ENCODE data around the gene GAREM2.
A peak's percentile ranks its signal among the peaks of the same experiment; 100 is the strongest.

Gene GAREM2

DNA sequence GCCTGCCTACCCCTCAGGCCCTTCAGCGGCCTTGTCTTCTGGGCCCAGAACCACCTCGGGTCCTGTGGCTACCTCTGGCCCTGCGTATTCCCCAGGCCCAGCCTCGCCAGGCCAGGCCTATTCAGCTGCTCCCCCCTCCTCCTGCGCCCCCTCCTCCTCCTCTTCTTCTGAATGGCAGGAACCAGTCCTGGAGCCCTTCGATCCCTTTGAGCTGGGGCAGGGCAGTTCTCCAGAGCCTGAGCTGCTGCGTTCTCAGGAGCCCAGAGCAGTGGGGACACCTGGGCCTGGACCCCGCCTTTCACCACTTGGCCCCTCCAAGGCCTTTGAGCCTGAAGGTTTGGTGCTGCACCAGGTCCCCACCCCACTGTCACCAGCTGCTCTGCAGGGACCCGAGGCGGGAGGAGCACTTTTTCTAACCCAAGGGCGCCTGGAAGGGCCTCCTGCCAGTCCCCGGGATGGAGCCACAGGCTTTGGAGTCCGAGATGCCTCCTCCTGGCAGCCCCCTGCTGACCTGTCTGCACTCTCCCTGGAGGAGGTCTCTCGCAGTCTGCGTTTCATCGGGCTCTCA, 14.7 kb downstream of the GAREM2 start:
- no peak for DNase-seq

- DNase-seq = no peak
Observed at GRCh38 chr2:26189123-26189522, 16.2 kb downstream of the GAREM2 start.

DNA sequence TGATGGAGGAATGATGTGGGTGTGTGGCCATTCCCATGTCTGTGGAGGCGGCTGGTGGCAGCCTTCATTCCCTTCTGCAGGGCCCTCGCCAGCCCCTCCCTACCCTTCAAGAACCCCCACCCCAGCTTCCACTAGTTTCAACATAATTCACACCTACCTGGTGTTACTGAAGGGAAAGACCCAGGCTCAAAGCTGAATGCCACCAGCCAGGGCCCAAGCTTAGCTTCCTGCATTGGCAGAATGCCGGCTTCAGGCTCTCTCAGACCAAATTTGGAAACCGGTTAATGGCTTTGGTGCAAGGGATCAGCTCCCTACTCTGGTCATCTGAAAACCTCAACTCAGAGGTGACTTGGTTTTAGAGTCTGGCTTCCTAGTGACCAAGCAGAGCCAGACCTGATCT, 16.9 kb downstream of the GAREM2 start:
- no peak for DNase-seq

DNA sequence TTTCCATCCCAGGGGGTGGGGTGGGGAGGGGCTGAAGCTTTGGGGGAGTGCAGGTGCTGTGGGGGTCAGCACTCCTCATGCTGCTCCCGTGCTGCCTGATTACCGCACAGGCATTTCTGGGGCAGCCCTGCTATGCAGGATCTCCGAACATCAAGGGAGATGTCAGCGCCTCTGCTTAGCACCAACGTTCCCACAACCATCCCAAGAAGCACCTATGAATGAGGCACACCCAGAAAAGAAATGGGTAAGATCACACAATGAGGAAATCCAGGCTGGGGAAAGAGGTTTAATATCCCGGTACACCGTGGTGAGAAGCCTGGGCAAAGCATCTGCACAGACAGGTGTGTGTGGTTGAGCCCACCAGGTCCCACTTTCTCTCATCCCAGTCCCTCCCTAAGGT, 17.5 kb downstream of the GAREM2 start:
- DNase-seq = no peak

- DNase-seq = no peak
Observed at GRCh38 chr2:26191316-26192159, 18.6 kb downstream of the GAREM2 start.

- DNase-seq = no peak
Observed at GRCh38 chr2:26193578-26194231, 20.8 kb downstream of the GAREM2 start.

GRCh38 chr2:26195040-26195984, 22.4 kb downstream of the GAREM2 start:
- DNase-seq = no peak

- DNase-seq = peak; percentile 52
Observed at GRCh38 chr2:26196683-26197418, 24.0 kb downstream of the GAREM2 start.

DNA sequence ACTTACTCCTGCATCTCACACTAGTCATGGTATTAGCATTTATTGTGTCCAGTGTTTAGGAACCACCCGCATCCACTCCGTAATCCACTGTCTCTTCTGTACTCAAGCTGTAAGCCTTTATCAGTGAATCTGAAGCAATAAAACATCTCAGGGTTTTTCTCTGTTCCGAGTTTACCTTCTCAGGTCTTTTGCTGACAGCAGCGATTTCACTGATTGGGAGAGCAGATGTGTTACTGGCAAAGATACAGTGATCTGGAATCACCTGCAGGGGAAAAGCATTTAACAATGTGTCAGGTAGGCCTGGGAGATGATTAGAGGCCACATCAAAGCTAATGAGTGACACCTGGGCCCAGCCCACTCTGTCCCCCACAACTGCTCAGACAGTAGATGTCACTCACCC, 24.6 kb downstream of the GAREM2 start:
- DNase-seq = no peak

- no peak for DNase-seq
Observed at GRCh38 chr2:26202981-26203490, 30.1 kb downstream of the GAREM2 start.

- DNase-seq = no peak
Observed at GRCh38 chr2:26203906-26204305, 31.0 kb downstream of the GAREM2 start.

- no peak for DNase-seq
Observed at GRCh38 chr2:26212011-26212410, 39.1 kb downstream of the GAREM2 start.

DNA sequence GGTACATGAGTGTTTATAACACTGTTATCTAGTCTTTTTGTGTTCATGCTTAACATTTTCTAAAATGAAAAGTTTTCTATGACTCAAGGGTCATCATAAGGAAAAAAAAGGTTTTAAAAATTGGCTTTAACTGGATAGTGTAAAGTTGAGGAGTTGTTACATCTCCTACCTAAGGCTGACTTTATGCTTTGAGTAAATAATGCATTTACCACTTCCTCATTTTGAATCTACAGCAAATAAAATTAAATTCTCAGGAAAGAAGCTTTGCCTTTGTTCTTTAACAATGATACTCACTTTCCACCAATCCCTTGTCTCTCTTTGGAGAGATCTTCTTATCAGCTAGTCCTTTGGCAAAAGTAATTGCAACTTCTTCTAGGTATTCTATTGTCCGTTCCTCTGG, 41.9 kb downstream of the GAREM2 start:
- DNase-seq = no peak

DNA sequence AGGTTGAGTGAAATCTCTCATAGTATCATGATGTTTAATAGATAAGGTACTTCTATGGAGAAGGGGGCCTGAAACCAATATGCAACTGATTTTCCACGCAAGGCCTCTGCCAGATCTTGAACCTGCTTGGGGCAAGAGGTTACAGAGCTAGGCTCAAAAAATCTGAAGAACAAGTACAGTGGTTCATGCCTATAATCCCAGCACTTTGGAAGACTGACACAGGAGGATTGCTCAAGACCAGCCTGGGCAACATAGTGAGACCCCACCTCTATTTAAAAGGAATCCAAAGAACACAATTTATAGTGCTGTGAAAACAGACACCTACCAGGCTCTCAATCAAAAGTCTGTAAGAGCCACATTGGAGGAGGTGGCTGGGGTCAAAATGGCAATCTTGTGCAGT, 42.9 kb downstream of the GAREM2 start:
- no peak for DNase-seq

- DNase-seq = no peak
Observed at GRCh38 chr2:26216587-26216986, 43.7 kb downstream of the GAREM2 start.

GRCh38 chr2:26217720-26218119, 44.8 kb downstream of the GAREM2 start:
- DNase-seq = no peak

- DNase-seq = no peak
Observed at GRCh38 chr2:26223018-26223417, 50.1 kb downstream of the GAREM2 start.

DNA sequence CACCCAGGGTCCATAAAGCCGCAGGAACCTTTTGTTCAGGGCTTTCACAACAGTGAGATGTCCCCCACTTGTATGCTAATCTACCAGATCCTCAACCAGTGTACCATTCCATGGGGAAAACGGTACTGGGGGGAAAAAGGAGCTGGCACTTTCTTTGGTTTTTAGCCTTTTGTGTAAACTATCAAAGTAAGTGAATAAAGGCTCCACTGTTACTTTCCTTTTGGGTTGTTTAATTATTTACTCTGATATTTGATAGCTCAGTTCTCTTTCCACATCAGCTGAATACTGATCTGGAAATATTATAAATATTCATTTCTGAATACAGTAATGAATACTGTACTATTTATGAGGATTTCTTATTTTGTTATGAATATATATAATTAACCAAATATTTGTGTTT, 51.2 kb downstream of the GAREM2 start:
- no peak for DNase-seq

DNA sequence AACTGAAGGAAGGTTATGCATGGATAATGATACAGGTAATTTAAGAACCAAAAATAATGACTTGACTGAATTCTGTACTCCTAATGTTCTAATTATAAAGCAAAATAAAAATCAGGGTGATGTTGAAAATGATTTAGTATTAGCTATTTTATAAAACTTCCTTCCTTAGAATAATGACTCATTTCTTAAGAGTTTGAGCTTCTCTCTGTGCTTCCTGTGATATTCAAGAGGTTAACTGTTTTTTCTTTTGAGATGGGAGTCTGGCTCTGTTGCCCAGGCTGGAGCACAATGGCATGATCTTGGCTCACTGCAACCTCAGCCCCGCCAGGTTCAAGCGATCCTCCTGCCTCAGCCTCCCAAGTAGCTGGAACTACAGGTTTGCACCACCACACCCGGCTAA, 56.7 kb downstream of the GAREM2 start:
- no peak for DNase-seq

DNA sequence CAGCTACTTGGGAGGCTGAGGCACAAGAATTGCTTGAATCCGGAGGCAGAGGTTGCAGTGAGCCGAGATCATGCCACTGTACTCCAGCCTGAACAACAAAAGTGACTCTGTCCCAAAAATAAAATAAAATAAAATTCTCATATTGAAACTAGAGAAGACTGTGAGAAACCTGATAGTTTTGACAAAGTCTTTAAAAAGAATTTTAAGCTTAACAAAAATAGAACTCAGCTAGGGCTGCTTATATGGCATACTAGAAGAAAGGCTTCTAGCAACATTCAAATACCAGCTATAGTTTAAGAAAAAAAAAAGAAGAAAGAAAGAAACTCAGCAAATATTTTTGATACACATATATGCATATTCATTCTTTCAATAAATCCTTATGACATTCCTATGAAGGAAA, 57.9 kb downstream of the GAREM2 start:
- DNase-seq = no peak

GRCh38 chr2:26235089-26235488, 62.2 kb downstream of the GAREM2 start:
- peak; percentile 35 for DNase-seq

GRCh38 chr2:26237868-26238267, 65.0 kb downstream of the GAREM2 start:
- DNase-seq = no peak

Data from hematopoietic multipotent progenitor cell treated with erythropoietin and hydrocortisone succinate and interleukin-3 and kit ligand, for 4 days (in vitro differentiated cells).